Upper lobe of right lung (tissue), 1 donor: Measurements from ENCODE around the gene OSBPL3. TPM values are rescaled to one million over a fixed set of nuclear protein-coding genes. Genes with fewer than 3 reads are reported as not detected.

Experiments used
- ATAC-seq: fragments of 200-7000 bp; cut with Tn5 transposase; one replicate; pipeline ENCODE4 v1.9.1; 2020; ENCODE audit warnings: mild to moderate bottlenecking, moderate library complexity
- DNase-seq: peaks from one replicate; pipeline ENCODE4 v3.0.0-alpha.2; 2020
- H3K27ac ChIP-seq: fragments of 200-600 bp; one replicate; pipeline ENCODE4 v1.8.0; 2022
- H3K27me3 ChIP-seq: fragments of 200-600 bp; one replicate; pipeline ENCODE4 v1.8.0; 2022; ENCODE audit warnings: mild to moderate bottlenecking
- H3K36me3 ChIP-seq: fragments of 200-600 bp; one replicate; pipeline ENCODE4 v1.8.0; 2022
- H3K4me1 ChIP-seq: fragments of 200-600 bp; one replicate; pipeline ENCODE4 v1.8.0; 2022
- H3K4me3 ChIP-seq: fragments of 200-600 bp; one replicate; pipeline ENCODE4 v1.8.0; 2022; ENCODE audit warnings: mild to moderate bottlenecking
- H3K9me3 ChIP-seq: fragments of 200-600 bp; one replicate; pipeline ENCODE4 v1.8.0; 2022
- intact Hi-C: fragments of 100-400 bp; cut with DNase I; formaldehyde crosslinking; loops from one replicate; pipeline ENCODE4 v1.11.0; 2022
- total RNA-seq: library from RNA; stranded (reverse); fragmentation: NEBNext Ultra II Directional; extraction: Animal tissue kit (Norgen Biotek cat#: 25700); gene quantifications from one replicate; pipeline ENCODE4 v1.2.1, GENCODE V29; 2021
- TF ChIP-seq, protein P1 (sequence below): fragments of 200-600 bp; IDR thresholded peaks from one replicate; pipeline ENCODE4 v1.8.0; 2022; ENCODE audit warnings: antibody characterized with exemption
- donor health status: DM: no; HTN: yes; CAD: no; lungs with severe emphysema.

The OSBPL3 gene
- total RNA-seq, 1 donor from 2014 or later: 23.7 TPM

DNA sequence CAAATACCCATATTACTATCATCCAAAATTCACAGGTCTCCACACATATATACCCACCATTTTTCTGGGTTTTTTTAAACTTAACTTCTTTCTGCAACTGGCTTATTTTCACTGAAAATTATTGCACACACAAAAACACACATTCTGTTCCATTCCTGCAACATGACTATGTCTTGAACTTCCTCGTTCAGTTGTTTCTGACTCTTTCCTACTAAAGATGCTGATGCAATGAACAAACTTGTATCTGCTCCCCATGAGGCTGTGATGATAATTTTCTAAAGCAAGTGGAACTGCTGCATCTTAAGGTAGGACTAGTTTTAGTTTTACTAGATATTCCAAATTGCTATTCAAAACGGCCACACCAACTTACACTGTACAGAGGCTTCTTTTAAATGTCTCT lies 77.7 kb downstream of the OSBPL3 start:
- TF ChIP-seq, protein P1, sequence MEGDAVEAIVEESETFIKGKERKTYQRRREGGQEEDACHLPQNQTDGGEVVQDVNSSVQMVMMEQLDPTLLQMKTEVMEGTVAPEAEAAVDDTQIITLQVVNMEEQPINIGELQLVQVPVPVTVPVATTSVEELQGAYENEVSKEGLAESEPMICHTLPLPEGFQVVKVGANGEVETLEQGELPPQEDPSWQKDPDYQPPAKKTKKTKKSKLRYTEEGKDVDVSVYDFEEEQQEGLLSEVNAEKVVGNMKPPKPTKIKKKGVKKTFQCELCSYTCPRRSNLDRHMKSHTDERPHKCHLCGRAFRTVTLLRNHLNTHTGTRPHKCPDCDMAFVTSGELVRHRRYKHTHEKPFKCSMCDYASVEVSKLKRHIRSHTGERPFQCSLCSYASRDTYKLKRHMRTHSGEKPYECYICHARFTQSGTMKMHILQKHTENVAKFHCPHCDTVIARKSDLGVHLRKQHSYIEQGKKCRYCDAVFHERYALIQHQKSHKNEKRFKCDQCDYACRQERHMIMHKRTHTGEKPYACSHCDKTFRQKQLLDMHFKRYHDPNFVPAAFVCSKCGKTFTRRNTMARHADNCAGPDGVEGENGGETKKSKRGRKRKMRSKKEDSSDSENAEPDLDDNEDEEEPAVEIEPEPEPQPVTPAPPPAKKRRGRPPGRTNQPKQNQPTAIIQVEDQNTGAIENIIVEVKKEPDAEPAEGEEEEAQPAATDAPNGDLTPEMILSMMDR: no peak
- ATAC-seq: no peak
- Histone ChIP-seq H3K4me1 (no peaks in the 10 kb centered on the region), H3K4me3 (no peak overlapping the region), H3K36me3 (no peaks in the 10 kb centered on the region), H3K27ac (no peak overlapping the region), H3K27me3 (no peaks in the 10 kb centered on the region), H3K9me3 (no peaks in the 10 kb centered on the region)
- intact Hi-C loops: no loop called here
- no peak for DNase-seq

DNA sequence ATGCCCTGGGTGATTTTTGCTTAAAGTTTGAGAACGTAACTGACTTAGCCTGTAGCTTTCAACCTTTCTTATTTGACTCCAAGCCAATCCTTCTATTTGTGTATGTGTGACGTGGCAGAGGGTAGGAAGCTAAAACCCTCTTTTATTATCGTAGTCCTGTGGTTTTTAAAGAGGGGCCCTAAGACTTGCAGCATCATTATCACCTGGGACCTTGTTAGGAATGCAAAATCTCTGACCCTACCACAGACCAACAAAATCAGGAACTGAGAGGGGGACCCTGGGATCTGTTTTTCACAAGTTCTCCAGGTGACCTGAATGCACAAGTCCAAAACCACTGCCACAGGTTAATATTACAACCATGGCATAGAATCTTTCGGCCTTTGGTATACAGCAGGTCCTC lies 80.1 kb downstream of the OSBPL3 start:
- TF ChIP-seq, protein P1: no peak
- Histone ChIP-seq H3K4me1 (peaks cover 3% of the 10 kb centered on the region), H3K4me3 (no peak overlapping the region), H3K27ac (no peak overlapping the region), H3K27me3 (no peaks in the 10 kb centered on the region), H3K9me3 (no peaks in the 10 kb centered on the region), H3K36me3 (no peaks in the 10 kb centered on the region)
- no peak for ATAC-seq
- DNase-seq: no peak
- intact Hi-C loops: no loop called here

GRCh38 chr7:24899161-24899560 lies 80.8 kb downstream of the OSBPL3 start:
- TF ChIP-seq, protein P1: no peak
- no peaks in the 10 kb centered on the region for H3K27me3 ChIP-seq
- ATAC-seq: peak; percentile 47
- H3K27ac ChIP-seq: no peak overlapping the region
- no peaks in the 10 kb centered on the region for H3K9me3 ChIP-seq
- intact Hi-C loops: no loop called here
- peaks cover 3% of the 10 kb centered on the region for H3K4me1 ChIP-seq
- no peaks in the 10 kb centered on the region for H3K36me3 ChIP-seq
- DNase-seq: no peak
- no peak overlapping the region for H3K4me3 ChIP-seq

GRCh38 chr7:24898691-24899090 lies 81.3 kb downstream of the OSBPL3 start:
- Histone ChIP-seq H3K27me3 (no peaks in the 10 kb centered on the region), H3K4me1 (peaks cover 3% of the 10 kb centered on the region), H3K27ac (no peak overlapping the region), H3K4me3 (no peak overlapping the region), H3K36me3 (no peaks in the 10 kb centered on the region), H3K9me3 (no peaks in the 10 kb centered on the region)
- DNase-seq (no peak), ATAC-seq (no peak)
- TF ChIP-seq, protein P1: no peak
- intact Hi-C loops: no loop called here

DNA sequence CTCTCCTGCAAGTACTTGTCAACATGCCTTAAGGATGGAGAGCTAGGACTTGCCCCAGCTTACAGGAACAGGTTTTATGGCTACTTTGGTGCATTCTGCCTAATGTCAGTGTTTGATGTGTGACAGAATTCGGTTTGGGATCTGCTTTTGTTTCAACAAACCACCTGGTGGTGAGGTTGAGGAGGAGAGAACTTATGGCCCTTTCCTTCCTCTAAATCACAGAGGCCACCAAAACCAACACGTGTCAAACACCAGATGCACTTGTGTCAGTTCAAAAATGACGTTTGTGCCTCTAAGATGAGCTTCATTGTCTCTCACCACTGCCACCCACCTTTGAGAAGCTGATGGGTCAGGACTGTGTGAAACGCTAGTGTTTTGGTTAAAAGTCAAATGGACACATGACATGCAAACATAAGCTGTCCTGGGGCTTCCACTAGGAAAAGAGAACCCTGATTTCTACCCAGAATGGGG lies 83.9 kb downstream of the OSBPL3 start:
- peak; percentile 58 for ATAC-seq
- intact Hi-C loops: no loop called here
- no peak for DNase-seq
- H3K36me3 ChIP-seq: no peaks in the 10 kb centered on the region
- no peak overlapping the region for H3K4me3 ChIP-seq
- no peaks in the 10 kb centered on the region for H3K27me3 ChIP-seq
- no peaks in the 10 kb centered on the region for H3K9me3 ChIP-seq
- H3K4me1 ChIP-seq: peaks cover 3% of the 10 kb centered on the region
- TF ChIP-seq, protein P1: no peak
- H3K27ac ChIP-seq: no peak overlapping the region
